DLD1 (cell line): ENCODE results near the gene PLAC1.

Source experiments
- in situ Hi-C: cut with HindIII; loops from 2 replicates; pipeline ENCODE4 v1.10.0; 2017; ENCODE audit warnings: low sequenced_read_pairs

The PLAC1 gene

DNA sequence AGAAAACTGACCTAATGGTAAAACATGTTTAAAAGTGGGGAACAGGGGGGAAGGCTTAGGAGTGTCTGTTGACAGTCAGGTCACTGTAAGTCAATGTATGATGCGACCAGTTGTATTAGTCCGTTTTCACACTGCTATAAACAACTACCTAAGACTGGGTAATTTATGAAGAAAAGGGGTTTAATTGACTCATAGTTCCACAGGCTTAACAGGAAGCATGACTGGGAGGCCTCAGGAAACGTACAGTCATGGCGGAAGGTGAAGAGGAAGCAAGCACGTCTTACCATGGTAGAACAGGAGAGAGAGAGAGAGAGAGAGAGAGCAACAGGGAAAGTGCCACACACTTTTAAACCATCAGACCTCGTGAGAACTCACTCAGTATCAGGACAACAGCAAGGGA lies 13.0 kb upstream of the PLAC1 start:
- in situ Hi-C loops: no loop called here

DNA sequence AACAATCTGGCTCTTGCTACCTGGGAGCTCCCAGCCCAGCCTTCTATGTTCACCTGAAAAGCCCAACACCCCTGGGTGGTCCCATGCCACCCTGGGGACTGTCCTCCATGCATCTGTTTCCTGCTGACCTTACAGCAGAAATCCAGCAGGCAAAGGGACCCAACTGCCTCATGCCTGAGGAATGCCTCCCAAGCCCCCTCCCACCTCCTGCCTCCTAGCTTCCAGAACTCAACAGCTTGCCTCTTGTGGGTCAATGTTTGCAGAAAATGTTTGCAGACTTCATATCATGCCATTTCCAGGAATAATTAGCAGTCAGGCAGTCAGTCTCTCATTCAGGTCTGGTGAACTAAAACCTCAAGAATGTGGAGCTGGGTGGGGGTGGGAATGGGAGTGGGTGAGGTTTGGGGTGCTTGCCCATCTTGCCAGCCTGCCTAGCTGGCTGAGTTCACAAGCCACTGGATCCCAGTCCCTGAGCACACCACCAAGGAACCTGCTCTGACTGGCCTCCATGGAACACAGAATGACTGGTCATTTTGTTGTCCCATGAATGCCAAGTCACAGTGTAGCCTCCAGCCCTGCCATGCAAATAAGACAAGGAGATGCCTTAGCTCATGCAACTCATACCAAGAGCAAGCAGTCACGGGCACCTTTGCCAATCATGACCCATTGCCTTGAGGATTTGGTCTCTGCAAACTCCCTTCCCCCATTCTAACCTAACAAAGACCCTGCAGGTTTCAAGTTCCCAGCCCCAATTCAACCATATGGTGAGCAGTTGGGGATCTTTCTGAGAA lies 12.1 kb upstream of the PLAC1 start:
- in situ Hi-C loops: no loop called here

DNA sequence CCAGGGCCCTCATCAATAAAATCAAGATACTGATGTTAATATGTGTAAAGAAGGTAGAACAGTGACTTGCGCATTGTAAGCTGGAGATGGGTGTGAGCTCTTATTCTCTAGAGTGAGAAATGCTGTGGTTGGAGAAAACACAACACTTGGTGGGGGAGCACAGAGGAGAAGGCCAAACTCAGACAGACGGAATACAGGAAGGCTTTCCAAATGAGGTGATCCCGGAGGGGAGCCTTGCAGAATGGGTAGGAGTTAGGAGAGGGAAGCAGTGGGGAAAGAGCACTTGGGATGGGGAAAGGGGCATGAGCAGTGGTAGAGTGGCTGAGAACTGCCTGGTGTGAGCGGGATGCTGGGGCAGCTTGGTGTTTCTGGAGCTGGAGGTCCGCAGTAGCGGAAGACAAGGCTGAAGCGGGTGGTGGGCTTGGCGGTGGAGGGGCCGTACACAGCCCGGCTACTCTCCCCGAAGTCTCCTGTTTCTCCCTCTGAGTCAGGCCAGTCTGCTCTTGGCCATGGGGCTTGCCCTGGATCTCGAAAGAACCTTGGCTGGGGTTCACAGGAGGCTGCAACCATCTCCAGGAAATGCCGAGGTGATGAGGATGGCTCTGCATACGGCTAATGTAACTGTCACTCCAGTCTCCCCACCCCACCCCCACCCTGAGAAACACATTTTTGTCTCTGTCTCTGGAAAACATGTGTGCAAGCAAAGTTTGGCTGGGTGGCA lies 11.3 kb upstream of the PLAC1 start:
- in situ Hi-C loops: no loop called here

DNA sequence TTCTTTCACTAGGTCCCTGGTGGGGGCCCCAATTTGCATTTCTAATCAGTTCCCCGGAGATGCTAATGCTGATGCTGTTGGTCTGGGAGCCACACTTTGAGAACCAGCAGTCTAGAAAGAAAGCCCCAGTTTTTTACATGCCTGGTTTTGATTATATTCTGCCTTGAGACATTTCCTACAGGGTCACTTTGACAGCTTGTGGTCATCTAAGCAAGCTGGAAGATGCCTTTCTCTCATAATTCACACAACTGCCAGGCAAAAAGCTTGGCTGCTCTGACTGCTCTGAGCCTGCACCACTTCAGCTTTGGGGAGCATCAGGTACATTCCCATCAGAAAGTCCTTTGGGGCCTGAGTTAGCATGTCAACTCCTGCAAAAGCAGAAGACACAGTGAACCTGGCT lies 5.9 kb upstream of the PLAC1 start:
- in situ Hi-C loops: no loop called here

DNA sequence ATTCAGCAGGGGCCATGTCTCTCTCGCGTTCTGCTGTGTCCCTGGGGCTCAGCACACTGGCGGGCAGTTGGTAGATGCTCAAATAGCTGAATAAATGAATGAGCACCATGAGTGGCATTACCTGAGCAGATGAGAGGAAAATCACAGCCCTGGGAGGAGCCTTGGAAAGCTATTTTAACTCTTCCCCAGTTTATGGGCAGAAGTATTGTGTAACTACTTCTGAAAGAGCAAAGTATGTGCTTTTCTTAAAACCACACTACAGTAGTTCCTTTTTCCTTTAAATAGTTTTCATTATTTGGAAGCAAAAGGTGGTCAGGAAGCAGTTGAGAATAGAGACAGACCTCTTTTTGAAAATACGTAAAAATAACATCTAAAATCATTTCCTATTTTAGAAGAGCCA lies 3.0 kb upstream of the PLAC1 start:
- in situ Hi-C loops: no loop called here

DNA sequence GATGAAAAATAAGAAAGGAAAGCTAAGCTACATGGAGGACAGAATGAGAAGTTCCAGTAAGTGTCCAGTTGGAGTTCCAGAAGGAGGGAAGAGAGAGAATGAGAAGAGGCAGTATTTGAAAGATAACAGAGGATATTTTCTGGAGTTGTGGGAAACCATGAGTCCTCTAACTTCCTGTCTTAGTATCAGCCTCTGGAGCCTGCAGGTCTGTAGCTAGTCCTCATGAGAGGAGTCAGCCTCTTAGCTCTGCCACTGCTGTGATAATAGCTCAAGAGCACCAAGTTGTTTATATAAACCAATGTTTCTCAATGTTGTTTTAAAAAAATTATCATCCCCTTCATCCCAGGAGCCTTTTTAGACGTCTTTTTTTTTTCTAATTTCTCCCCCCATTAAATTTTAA lies 2.4 kb upstream of the PLAC1 start:
- in situ Hi-C loops: no loop called here

DNA sequence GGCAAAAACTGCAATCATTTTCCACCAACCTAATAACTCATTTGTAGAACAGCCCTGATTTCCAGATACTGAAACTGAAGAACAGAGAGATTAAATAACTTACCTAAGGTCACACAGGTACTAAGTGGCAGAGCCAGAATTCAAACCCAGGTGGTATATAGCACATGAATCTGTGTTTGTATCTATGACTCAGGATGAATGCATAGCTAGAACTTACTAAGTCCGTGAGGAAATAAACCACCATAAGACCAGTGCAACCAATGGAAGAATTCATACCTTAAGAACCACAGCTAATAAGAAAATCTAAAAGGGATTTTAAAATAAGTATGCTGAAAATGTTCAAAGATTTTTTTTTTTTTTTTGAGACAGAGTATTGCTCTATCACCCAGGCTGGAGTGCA lies 1.5 kb upstream of the PLAC1 start:
- in situ Hi-C loops: no loop called here

DNA sequence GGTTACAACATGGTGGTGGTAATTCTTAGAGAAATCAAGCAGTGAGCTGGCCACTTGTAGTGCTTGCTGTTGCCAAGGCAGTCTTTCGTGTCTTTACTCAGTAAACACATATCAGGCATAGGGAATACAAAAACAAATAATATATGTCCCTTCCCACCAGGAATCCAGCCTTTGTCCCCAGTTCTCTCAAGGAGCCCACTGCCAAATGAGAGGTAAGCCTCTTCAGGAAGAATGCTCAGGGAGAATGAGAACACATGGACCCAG lies 421 bp upstream of the PLAC1 start:
- in situ Hi-C loops: no loop called here

DNA sequence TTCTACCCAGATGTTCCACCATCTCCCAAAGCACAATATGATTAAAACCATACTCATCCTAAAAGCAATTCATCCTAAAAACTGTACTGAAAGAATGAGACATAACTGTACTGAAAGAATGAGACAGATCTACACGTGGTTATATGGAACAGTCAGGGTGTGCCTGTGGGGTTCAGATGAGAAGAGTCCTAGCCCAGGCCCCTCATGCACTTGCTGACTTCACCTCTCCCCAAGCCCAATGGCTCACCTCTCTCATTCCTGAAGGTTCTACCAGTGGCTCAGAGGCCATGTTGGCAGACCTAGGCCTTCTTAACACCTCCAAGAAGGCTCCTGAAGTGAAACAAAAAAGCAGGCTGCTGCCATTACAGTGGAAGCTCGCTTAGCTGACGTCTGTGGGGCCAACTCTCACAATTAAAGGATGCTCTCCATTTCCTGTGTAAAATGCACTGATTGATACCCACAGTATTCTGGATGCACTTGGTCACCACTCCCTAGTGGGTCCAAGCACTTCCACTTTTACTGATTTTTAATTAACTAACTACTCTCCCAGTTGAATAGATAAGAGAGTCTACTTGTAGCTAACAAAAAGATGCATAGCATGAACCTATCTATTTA lies 3.8 kb downstream of the PLAC1 start:
- in situ Hi-C loops: no loop called here

DNA sequence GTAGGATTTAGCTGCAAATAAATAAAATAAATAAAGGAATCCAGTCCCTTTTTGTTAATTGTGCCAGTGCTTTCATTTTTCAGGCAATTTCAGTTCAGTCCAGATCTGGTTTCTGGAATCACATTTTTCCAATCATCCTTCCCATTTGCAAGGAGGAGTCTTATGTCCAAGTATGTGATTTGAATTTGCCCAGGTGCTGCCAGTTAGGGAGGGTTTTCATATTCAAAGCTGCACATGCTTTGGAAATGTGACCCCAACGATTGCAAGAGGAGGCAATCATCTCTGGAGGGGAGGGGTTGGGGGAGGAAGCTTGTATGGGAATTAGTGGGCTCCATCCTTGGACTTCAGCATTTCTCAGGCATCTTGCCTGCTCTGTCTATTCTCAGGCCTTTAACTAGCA lies 4.4 kb downstream of the PLAC1 start:
- in situ Hi-C loops: no loop called here

DNA sequence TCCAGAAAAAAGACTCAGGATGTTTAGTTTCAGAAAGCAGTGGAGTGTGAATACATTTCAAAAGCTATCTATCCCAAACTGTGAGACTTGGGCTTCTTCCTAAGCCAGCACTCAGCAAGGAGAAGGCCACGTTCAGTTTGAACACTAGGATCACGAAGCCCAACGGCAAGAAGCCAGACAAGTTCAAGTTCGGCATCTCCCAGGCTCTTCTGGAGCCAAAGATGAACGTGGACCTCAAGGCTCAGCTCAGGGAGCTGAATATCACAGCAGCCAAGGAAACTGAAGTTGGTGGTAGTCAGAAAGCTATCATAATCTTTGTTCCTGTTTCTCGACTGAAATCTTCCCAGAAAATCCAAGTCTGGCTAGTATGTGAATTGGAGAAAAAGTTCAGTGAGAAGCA lies 7.6 kb downstream of the PLAC1 start:
- in situ Hi-C loops: no loop called here

DNA sequence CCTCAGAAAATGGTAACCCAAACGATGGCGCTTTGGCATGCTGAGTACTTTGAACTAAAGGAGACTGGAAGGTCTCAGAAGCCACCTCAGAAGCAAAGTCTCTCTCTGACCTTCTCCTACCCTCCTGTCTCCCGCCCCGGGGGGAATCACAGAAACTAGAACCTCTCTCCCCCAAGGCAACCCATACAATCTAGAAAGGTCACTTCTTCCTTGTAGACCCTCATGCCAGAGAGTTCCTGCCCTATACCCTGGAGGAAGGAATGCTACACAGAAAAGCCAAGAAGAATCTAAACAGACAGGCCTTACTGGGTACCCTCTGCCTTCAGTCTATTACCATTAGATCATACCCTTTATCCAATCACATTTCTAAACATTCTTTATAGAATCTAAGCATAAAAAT lies 8.5 kb downstream of the PLAC1 start:
- in situ Hi-C loops: no loop called here

DNA sequence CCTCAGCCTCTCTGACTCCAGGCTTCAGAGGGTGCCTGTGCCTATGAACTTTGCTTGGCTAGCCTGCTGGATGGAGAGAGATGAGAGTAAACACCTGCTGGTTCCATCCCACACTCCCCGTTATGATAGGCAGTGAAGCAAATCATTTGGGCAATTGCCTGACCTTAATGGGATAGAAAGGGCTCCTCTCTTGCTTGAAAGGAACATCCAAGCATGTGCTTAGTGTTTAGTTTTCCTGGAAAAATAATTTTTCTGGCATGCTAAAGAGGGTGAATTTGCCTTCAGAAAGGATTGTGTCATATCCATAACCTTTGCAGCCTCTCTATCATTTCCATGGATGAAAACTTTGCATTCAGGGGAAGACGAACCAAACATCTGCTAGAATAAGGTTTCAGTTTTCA lies 10.8 kb downstream of the PLAC1 start:
- in situ Hi-C loops: no loop called here

DNA sequence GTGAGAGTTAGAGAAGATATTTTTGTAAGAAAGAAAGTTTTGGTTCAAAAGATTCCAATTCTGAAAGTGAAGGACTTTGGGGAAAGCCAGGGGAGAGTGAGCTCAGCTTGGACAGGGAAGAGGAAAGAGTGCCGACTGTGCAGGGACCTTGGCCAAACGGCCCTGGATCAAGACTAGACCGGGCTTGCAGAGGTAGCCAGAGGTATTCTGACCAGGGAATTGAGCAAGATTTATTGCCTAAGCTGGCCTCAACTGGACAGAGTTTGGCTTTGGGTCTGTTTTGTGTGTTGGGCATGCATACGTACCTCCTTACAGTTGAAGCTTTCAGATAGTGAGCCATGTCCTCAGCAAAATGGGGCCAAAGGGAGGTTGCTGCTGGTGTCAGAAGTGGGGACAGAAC lies 11.6 kb downstream of the PLAC1 start:
- in situ Hi-C loops: no loop called here

DNA sequence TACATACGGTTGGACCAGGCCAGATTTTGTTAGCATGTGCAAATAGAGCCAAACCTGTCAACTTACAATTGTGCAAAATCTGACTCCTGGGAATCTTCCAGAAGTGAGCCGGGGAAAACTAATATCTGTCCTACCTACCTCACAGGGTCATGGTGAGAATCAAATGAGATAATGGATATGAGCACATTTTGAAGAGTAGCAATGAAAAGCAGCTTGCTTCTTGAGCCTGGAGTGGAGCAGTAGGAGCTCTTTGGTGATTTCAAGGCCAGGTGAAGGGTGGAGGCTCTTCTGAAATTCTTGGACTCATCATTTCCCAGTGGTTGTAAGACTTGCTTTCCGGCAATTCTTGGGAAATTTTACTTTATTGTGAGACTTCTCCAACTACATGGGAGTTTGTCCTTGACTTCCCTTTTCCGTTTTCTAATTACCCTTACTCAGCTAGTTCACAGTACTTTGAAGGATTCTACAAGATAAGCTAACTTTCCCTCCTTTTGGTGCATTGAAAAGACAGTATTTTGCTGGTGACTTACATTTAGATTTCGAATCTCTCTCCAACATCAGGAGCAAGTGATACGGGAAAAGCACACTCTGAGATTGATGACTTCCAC lies 12.2 kb downstream of the PLAC1 start:
- in situ Hi-C loops: no loop called here

DNA sequence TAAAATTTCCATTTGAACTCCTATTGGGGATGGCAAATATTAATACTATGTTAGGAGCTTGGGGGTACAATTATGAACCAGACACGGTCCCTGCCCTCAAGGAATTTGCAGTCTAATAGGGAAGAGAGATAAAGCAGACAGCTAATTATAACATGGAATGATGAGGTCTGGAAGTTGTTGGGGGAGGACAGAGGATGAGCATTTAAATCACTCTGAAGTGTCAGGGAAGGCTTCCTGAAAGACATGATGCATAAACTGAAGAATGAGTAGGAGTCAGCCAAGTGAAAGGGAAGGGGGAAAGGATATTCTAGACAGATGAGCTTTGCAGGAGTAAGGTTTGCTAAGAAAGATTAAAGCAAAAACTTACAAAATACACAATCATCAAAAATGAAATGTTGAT lies 15.9 kb downstream of the PLAC1 start:
- in situ Hi-C loops: no loop called here

DNA sequence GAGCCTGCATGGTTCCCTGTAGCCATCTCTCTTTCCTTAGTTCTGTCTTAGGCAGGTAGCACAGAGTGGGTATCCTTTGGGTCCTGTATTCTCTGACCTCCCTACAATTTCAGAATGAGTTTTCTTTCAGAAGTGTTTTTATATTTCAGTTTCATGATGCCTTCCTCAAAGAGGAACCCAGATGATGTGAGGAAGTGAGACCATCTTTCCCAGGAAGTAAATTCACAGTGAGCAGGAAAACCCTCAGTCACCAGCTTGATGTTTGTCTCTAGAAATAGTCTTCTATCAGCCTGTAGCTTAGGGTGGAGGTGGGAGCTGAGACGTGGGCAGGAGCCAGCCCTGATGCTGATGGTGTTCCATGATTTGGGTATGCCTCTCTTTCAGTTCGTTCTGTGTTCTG lies 16.9 kb downstream of the PLAC1 start:
- in situ Hi-C loops: no loop called here

DNA sequence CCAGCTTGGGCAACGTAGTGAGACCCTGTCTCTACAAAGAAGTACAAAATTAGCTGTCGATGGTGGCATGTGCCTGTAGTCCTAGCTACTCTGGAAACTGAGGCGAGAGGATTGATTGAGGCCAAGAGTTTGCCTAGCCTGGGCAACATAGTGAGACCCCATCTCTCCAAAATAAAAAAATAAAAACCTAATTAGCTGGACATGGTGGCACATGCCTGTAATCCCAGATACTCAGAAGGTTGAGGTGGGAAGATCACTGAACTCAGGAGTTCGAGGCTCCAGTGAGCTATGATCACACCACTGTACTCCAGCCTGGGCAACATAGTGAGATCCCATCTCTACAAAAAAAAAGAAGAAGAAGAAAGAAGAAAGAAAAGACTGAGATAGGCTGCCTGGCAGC lies 17.4 kb downstream of the PLAC1 start:
- in situ Hi-C loops: no loop called here

DNA sequence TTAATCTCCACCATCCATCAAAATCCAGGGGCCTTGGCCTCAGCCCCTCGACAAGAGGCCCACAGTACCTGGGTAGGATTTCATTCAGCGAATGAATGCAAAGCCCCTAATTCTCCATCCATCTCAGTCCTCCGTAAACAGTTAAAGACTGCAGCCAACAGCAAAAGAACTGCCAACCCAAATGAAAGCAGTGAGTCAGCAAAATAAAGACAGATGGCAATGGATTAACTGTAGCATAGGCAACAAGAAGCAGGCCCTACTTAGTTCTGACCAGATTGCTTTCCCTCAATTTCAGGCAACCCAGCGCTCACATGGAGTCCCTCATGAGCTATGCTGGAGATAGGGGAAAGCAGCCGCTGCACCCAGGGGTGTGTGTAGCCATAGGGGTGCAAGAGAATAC lies 21.4 kb downstream of the PLAC1 start:
- in situ Hi-C loops: no loop called here

DNA sequence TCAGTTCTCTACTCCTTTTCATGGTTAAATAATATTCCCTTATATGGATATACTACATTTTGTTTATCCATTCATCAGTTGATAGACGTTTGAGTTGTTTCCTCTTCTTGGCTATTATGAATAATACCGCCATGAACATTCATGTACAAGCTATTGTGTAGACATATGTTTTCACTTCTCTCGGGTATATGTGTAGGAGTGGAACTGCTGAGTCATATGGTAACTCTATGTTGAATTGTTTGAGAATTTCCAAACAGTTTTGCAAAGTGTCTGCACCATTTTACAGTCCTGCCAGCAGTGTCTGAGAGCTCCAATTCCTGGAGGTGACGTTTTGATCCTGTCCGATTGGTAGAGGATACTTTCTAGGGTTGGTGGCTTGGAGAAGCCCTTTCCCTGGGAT lies 23.6 kb downstream of the PLAC1 start:
- in situ Hi-C loops: no loop called here

DNA sequence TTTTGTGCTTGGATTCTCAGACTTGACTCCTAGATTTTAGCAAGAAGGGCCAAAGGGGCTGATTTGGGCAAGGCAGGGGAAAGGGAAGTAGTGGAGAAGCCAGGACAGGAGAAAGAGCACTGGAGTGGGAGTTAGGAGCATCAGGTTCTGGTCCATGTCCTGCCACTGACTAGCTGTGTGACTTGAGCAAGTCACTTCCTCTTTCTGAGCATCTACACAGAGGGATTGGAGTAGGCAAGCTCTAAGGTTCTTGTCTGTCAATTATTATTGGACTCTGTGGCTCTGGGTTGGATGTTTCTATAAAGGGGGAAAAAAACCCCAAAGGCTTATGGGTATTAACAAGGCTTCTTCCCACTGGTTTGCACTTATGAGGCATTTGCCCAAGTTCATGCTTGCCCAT lies 24.4 kb downstream of the PLAC1 start:
- in situ Hi-C loops: no loop called here

DNA sequence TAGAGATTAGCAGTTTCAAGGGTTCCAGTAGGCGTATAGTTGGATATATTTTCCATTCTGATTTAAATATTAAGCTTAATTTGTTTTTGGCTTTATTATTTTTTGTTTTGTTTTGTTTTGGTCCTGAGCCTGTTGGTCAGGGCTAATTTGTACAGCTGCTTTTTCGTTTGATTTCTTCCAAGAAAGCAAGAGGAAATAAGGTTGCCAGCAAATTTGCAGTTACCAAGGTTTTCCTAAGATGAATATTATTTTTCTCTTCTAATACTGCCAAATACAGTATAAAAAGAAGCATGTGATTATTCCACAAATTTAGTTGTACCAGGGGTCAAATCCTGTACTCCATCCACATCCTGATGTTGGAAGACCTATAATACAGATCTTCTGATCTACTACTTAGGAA lies 24.9 kb downstream of the PLAC1 start:
- in situ Hi-C loops: no loop called here
